Ammon's horn (tissue), 1 donor: Measurements from ENCODE around the gene NR2F2.
A peak's percentile ranks its signal among the peaks of the same experiment; 100 is the strongest.

Experiments
- DNase-seq: peaks from one replicate; pipeline ENCODE4 v3.0.0-alpha.2; 2016; ENCODE audit warnings: low spot score

NR2F2 gene

GRCh38 chr15:96330450-96331143 lies at the start of gene NR2F2:
NR2F2 (plus strand) TSS chr15:96330700; CDS start chr15:96332106, 1,406 bp downstream.
- DNase-seq: peak; percentile 97

- no peak for DNase-seq
These were observed 45.2 kb upstream of the NR2F2 start for GRCh38 chr15:96285305-96285704.

- DNase-seq: no peak
These were observed 44.7 kb upstream of the NR2F2 start for GRCh38 chr15:96285729-96286254.

GRCh38 chr15:96290679-96291078 lies 39.8 kb upstream of the NR2F2 start:
- no peak for DNase-seq

DNA sequence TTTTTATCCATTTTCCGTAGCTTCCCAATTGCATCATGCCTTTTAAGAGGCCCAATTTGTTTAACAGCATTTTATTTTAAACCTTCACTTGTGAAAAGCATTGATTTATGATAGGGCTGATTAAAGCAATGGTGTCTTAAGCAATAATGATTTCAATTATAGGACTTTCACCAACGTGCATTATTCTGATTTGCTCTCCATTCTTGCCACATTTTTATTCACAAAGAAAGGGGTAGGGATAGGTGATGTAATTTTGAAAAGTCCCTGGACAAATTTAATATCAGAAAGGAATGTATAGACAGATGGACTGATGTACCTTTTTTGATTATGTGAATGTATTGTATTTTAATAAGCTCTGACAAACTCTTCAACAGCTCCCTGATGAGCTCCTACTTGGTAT lies 37.9 kb upstream of the NR2F2 start:
- no peak for DNase-seq

DNA sequence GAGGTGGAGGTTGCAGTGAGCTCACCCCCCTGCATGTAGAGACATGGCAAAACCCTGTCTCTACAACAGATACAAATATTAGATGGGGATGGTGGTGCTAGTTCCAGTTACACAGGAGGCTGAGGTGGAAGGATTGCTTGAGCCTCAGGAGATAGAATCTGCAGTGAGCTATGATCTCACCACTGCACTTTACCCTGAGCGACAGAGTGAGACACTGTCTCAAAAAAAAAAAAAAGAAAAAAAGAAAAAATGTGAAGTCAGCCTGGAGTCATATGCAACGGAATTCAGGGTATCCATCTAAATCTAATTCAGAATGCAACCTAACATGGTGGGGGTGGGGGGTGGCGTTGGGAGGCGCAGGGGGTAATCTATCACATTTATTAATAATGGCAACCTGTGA lies 37.1 kb upstream of the NR2F2 start:
- no peak for DNase-seq

DNA sequence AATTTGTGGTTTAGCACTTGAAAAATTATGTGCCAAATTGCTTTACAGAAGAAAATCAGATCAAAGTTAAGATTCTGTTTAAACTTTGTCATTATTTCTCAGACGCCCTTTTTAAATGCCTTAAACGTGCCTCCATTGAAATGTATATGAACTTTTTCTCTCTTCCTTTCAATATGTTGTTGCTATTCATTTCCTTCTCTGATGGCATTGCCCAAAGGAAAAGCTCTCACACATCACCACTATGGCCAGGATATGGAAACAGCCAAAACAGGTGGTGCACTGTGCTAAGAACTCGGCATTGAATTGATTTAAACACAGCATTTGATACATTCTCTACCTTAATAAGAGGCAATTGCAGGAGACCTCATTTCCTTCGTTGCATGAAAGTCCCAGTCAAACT lies 35.7 kb upstream of the NR2F2 start:
- no peak for DNase-seq

DNA sequence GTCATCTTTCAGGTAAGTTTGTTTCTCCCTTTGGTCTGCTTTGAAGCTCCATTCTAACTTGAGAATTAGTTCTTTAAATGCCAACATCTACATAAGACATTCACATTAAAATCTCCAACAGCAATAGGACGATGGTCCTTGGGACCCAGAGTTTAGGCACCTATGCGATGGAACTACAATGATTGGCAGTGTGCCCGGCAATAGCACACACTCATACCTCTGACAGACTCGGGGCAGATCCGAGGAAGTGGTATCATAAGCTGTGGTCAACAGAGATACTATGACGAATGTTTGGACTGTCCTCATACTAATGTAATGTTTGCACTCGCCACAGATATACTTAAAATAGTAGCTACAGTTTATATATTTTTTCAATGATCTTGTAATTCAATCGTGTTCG lies 34.2 kb upstream of the NR2F2 start:
- no peak for DNase-seq

GRCh38 chr15:96297783-96298182 lies 32.7 kb upstream of the NR2F2 start:
- DNase-seq: no peak

GRCh38 chr15:96298217-96298616 lies 32.3 kb upstream of the NR2F2 start:
- DNase-seq: no peak

DNA sequence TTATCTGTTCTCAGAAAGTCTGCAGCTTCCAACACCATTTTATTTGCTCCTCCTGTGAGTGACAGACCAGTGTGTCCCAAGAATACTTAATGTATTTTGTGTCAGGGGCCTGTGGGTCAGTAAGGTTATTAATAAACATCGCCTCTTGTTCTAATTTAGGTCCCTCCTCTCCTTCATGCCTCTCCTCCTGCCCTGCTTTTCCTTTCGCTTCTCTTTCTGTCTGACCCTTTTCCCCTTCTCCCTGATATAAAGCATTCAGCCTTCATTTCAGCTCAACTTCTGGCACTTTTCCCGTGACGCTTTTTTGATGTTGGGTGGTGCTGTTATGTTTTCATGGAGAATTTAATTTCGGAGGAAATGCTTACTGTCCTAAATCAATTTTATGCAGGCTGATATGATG lies 29.7 kb upstream of the NR2F2 start:
- DNase-seq: no peak

- DNase-seq: no peak
These were observed 26.9 kb upstream of the NR2F2 start for GRCh38 chr15:96303503-96304056.

GRCh38 chr15:96304839-96305238 lies 25.7 kb upstream of the NR2F2 start:
- DNase-seq: no peak

GRCh38 chr15:96306321-96306720 lies 24.2 kb upstream of the NR2F2 start:
- no peak for DNase-seq

GRCh38 chr15:96307856-96308394 lies 22.6 kb upstream of the NR2F2 start:
- no peak for DNase-seq

GRCh38 chr15:96309143-96309660 lies 21.3 kb upstream of the NR2F2 start:
- no peak for DNase-seq

- no peak for DNase-seq
These were observed 19.1 kb upstream of the NR2F2 start for GRCh38 chr15:96311256-96311955.

DNA sequence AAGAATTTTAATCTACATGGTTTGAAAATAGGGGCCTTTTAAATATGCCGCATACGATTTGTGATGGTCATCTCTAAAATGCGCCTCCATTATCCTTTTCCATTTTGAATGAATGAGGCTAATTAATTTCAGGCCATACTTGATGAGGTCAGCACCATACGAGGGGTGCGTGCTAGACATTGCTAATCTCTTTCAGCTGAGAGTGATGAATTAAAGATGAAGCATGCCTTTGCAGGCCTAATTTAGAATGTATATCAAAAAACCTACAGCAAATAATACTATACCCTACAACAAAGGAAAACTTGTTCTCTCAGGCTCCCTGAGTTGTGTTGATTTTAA lies 18.6 kb upstream of the NR2F2 start:
- no peak for DNase-seq

DNA sequence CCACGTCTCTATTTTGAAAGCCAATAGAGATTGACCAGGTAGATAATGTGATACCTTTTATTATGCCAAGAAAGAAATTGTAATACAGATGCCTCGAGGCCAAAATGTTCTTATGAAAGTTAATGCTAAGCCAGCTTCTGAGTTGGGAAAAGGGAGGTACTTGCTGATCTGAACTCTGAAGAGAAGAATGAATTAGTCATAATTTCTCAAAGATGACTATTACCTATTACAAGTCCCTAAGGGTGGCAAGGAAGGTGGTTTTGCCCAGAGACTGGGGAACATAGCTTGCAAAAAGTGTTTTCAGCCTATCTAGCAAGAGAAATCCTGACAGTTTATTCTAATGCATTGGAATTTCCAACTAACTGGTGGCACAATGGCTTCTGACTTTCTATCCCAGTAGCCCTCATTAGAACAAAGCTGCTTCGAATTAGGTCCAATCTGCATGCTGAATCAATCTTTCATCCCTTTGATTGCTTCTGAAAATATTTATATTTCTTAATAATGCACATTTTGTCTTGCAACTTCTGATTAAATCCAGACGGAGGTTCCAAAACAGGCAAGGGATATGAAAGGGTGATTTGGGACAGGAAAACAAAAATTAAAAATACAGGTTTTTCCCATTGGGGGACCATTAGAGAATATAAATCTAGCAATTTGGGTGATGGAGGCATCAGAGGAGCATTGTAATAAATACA lies 17.7 kb upstream of the NR2F2 start:
- DNase-seq: no peak

DNA sequence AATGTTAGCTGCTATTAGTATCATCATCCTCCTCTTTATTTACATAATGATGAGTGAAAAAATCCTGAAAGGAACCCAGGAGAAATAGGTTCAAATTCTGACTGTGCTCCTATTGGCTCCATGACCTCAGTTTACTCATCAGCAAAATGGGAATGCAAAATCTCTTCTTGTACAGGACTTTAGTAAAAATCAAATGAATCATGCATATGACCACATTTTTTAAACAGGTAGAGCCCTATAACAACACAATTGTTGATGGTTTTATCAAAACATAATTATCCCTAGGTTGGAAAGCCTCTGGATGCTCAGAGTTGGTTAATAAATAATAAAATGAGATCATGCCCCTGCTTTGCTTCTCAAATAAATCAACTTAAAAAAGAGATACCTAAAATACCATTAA lies 16.0 kb upstream of the NR2F2 start:
- DNase-seq: no peak

GRCh38 chr15:96314963-96315362 lies 15.5 kb upstream of the NR2F2 start:
- DNase-seq: no peak

DNA sequence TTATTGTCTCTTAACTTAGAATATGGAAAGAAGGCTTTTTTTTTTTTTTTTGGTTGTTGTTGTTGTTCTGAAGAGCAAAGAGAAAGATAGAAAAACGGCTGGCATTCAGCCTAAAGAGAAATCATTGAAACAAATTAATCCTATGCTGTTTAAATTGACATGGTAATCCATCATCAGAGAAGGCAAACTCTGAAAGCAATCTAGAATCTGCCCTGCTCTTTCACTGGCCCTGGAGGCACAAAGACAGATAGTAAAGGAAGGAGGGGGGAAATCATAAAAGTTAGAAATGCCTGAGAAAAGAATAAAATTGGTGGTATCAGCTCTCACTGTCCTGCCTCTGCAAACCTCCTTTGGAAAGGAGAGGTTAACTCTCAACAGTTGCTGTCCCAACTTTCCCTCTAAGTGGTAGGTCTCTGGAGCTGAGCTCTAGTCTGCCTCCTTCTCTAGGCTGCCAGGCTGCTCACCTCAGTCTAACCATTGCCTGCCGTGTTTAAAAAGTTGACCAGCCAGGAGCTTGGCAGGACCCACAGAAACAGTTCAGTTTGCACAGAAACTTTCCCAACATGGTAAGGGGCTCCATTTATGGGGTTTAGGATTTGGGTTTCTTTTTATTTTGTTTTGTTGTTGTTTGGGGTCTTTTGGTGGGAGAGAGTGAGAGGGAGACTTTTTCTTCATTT lies 13.4 kb upstream of the NR2F2 start:
- DNase-seq: no peak
